Measurements from ENCODE around the gene ADAMTS13.

DNA sequence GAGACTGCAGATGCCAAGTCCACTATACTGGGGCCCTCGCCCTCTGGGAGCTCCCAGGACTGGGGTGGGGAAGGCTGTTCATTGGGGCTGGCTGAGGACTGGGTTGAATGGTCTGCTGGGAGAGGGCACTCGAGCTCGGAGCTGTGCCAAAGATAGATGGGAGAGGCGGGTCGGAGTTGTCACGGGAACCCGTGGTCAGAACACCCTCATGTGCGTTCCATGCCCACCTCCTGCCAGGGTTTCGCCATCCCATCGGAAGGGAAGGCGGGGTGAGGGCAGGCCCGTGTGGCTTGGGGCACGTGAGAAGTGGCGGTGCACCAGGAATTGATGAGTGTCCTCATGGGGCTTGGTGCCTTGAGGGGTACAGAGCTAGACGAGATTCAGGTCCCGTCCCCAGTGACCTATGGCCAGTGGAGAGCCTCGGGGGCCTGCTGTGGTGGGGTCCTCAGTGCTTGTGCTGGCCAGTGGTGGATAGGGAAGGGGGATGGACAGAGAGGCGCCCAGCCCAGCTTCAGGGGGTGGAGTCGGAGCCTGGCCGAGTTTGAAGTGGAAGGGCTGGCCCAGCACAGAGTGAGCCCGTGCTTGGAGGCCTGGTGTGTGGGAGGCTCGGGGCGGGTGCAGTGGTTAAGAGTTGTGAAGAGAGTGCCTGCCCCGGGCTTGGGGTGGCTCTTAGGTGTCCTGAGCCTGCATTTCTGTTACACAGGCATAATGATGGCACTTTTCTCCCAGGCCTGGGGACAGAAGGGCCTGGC lies 41.9 kb downstream of the ADAMTS13 start:
- TF ChIP-seq EZH2 (IDR thresholded peaks at IDR 0.05; ENCODE audit: low read length, missing control alignments) = no peak
- no peak for TF ChIP-seq CTCF (conservative IDR thresholded peaks at IDR 0.05 in 1 of 2, IDR thresholded peaks at IDR 0.05 in 1 of 2; ENCODE audit: low read depth in 1 of 2, low read length in 2 of 2)
